Measurements from ENCODE around the gene USH2A.

Gene USH2A

GRCh38 chr1:215600867-215601266 is 822.4 kb downstream of the USH2A start:
- DNase-seq (ENCODE audit: low read depth, low spot score): no peak

- no peak for DNase-seq (ENCODE audit: low read depth, low spot score)
Measured at GRCh38 chr1:215600258-215600792, 822.9 kb downstream of the USH2A start.

GRCh38 chr1:215599418-215600074 is 823.7 kb downstream of the USH2A start:
- DNase-seq (ENCODE audit: low read depth, low spot score): no peak

GRCh38 chr1:215597961-215598360 is 825.3 kb downstream of the USH2A start:
- DNase-seq (ENCODE audit: low read depth, low spot score): no peak

- no peak for DNase-seq (ENCODE audit: low read depth, low spot score)
Measured at GRCh38 chr1:215595231-215595630, 828.0 kb downstream of the USH2A start.

- no peak for DNase-seq (ENCODE audit: low read depth, low spot score)
Measured at GRCh38 chr1:215594640-215595039, 828.6 kb downstream of the USH2A start.

GRCh38 chr1:215590779-215591491 is 832.3 kb downstream of the USH2A start:
- DNase-seq (ENCODE audit: low read depth, low spot score): no peak

GRCh38 chr1:215589650-215590435 is 833.4 kb downstream of the USH2A start:
- DNase-seq (ENCODE audit: low read depth, low spot score): no peak

- DNase-seq (ENCODE audit: low read depth, low spot score): no peak
Measured at GRCh38 chr1:215584389-215584788, 838.9 kb downstream of the USH2A start.

GRCh38 chr1:215583185-215583749 is 840.0 kb downstream of the USH2A start:
- DNase-seq (ENCODE audit: low read depth, low spot score): no peak

GRCh38 chr1:215581896-215582295 is 841.4 kb downstream of the USH2A start:
- no peak for DNase-seq (ENCODE audit: low read depth, low spot score)
